HCT116 (cell line): Measurements from ENCODE around the gene SAMD4A. TPM values are rescaled to one million over a fixed set of nuclear protein-coding genes. Genes with fewer than 3 reads are reported as not detected.

ENCODE experiments used
- ATAC-seq: fragments of 200-7000 bp; cut with Tn5 transposase; 2 replicates; pipeline ENCODE4 v1.9.1; 2020; ENCODE audit warnings: mild to moderate bottlenecking, moderate library complexity
- BruUV-seq: library from RNA; stranded (reverse); fragments of 400-500 nt; replicated peaks from 2 replicates; lab custom pipeline; 2021; lab: Mats Ljungman, UMichigan
- CTCF ChIA-PET: fragments of 300-600 bp; sonication (Branson Sonifier 250); formaldehyde crosslinking; loops from one replicate; lab custom pipeline; 2021; ENCODE audit warnings: antibody characterized with exemption; lab: Charles Lee
- POLR2A ChIA-PET: fragments of 300-600, 350-600 bp; sonication (Branson Sonifier 250); formaldehyde crosslinking; loops from one replicate; lab custom pipeline; 2021; ENCODE audit warnings: antibody characterized with exemption; lab: Charles Lee
- RAD21 ChIA-PET, 2 experiments: fragments of 300-600 bp; sonication (Branson Sonifier 250); formaldehyde crosslinking; loops; one replicate each; lab custom pipeline; 2023; ENCODE audit warnings: low total read pairs in 2 of 2; ENCODE audit not compliant: uncharacterized antibody in 2 of 2, unreplicated experiment in 2 of 2, low non-redundant PET in 1 of 2; lab: Charles Lee
- DNase-seq: peaks from one replicate; pipeline ENCODE4 v3.0.0-alpha.2; 2010; ENCODE audit warnings: low read depth, low spot score
- H2AFZ ChIP-seq: fragments of 200-600 bp; shearing (Covaris generic), sonication (generic); 2 replicates; pipeline ENCODE4 v1.6.1; 2017; ENCODE audit warnings: low read depth, mixed run types, mixed read lengths, antibody characterized with exemption, low read length; ENCODE audit not compliant: poor library complexity, severe bottlenecking
- H3K27ac ChIP-seq: 2 replicates; pipeline ENCODE4 v1.5.1; 2012; ENCODE audit warnings: low read depth, low read length
- H3K27me3 ChIP-seq: fragments of 200-600 bp; sonication (generic); 2 replicates; pipeline ENCODE4 v1.6.1; 2016; ENCODE audit warnings: mixed run types, low read length, mixed read lengths; ENCODE audit not compliant: insufficient read depth
- H3K36me3 ChIP-seq, 2 experiments: fragments of 200-500 bp in 1 of 2; fragments of 200-600 bp in 1 of 2; sonication (Bioruptor generic) in 1 of 2; sonication (generic) in 1 of 2; 2 replicates each; pipeline versions ENCODE4 v1.5.1 to v1.6.1; 2014 to 2016; ENCODE audit warnings: low read length in 2 of 2, inconsistent platforms in 1 of 2, mixed read lengths in 1 of 2, mixed run types in 1 of 2; ENCODE audit not compliant: insufficient read depth in 2 of 2, control insufficient read depth in 1 of 2
- H3K4me1 ChIP-seq, 2 experiments: fragments of 200-600 bp in 1 of 2; sonication (generic) in 1 of 2; 2 replicates each; pipeline versions ENCODE4 v1.5.1 to v1.6.1; 2012 to 2017; ENCODE audit warnings: low read length in 2 of 2, inconsistent platforms in 1 of 2, mild to moderate bottlenecking in 1 of 2, mixed read lengths in 1 of 2, mixed run types in 1 of 2, moderate library complexity in 1 of 2; ENCODE audit not compliant: insufficient read depth in 2 of 2, control insufficient read depth in 1 of 2
- H3K4me2 ChIP-seq: fragments of 200-600 bp; sonication (generic); 2 replicates; pipeline ENCODE4 v1.6.1; 2017; ENCODE audit warnings: mixed run types, low read length, mixed read lengths
- H3K4me3 ChIP-seq, 2 experiments: fragments of 200-600 bp in 1 of 2; sonication (generic) in 1 of 2; replicated peaks in 1 of 2; 2 replicates each; pipeline ENCODE4 v1.5.1; 2011 to 2016; ENCODE audit warnings: low read length in 2 of 2, control low read depth in 1 of 2, low read depth in 1 of 2, mild to moderate bottlenecking in 1 of 2, mixed read lengths in 1 of 2, mixed run types in 1 of 2
- H3K79me2 ChIP-seq: fragments of 200-600 bp; sonication (generic); 2 replicates; pipeline ENCODE4 v1.6.1; 2017; ENCODE audit warnings: mild to moderate bottlenecking, mixed run types, low read length, moderate library complexity, mixed read lengths; ENCODE audit not compliant: insufficient read depth
- H3K9ac ChIP-seq: fragments of 200-600 bp; sonication (generic); 2 replicates; pipeline ENCODE4 v1.6.1; 2016; ENCODE audit warnings: low read length, mixed read lengths
- H3K9me2 ChIP-seq: fragments of 200-600 bp; sonication (generic), shearing (Covaris generic); 2 replicates; pipeline ENCODE4 v1.6.1; 2017; ENCODE audit warnings: mixed run types, mild to moderate bottlenecking, moderate library complexity; ENCODE audit not compliant: insufficient read depth
- H3K9me3 ChIP-seq, 2 experiments: fragments of 200-500 bp in 1 of 2; fragments of 200-600 bp in 1 of 2; sonication (Bioruptor generic) in 1 of 2; sonication (generic) in 1 of 2; 2 replicates each; pipeline ENCODE4 v1.6.1; 2014 to 2017; ENCODE audit warnings: low read length in 2 of 2, mixed read lengths in 2 of 2, inconsistent platforms in 1 of 2, low read depth in 1 of 2, mild to moderate bottlenecking in 1 of 2, mixed run types in 1 of 2, moderate library complexity in 1 of 2; ENCODE audit not compliant: control insufficient read depth in 1 of 2, insufficient read depth in 1 of 2
- H4K20me1 ChIP-seq: fragments of 200-600 bp; sonication (generic), shearing (Covaris generic); 2 replicates; pipeline ENCODE4 v1.6.1; 2017; ENCODE audit warnings: mixed run types, mild to moderate bottlenecking, moderate library complexity; ENCODE audit not compliant: insufficient read depth
- ATF3 ChIP-seq: IDR thresholded peaks from 2 replicates; pipeline ENCODE4 v1.6.1; 2012
- EGR1 ChIP-seq: IDR thresholded peaks from 2 replicates; pipeline ENCODE4 v1.6.1; 2012; ENCODE audit warnings: low read depth
- EZH2 ChIP-seq: fragments of 200-600 bp; sonication (generic); IDR thresholded peaks from 2 replicates; pipeline ENCODE4 v1.6.1; 2017; ENCODE audit warnings: antibody characterized with exemption, mixed run types
- RAD21 ChIP-seq: IDR thresholded peaks from 2 replicates; pipeline ENCODE4 v1.6.1; 2012; ENCODE audit warnings: low read depth, mild to moderate bottlenecking
- SIN3A ChIP-seq: IDR thresholded peaks from 2 replicates; pipeline ENCODE4 v1.6.1; 2012; ENCODE audit warnings: low read depth
- SP1 ChIP-seq: IDR thresholded peaks from 2 replicates; pipeline ENCODE4 v1.6.1; 2012; ENCODE audit warnings: low read depth
- YY1 ChIP-seq: IDR thresholded peaks from 2 replicates; pipeline ENCODE4 v1.6.1; 2011; ENCODE audit warnings: low read length, low read depth, moderate library complexity, mild to moderate bottlenecking; ENCODE audit not compliant: insufficient replicate concordance; ENCODE audit errors: extremely low read depth
- ZFX ChIP-seq: fragments of 450-650 bp; IDR thresholded peaks from 2 replicates; pipeline ENCODE4 v1.6.1; 2017
- intact Hi-C: fragments of 100-400 bp; cut with micrococcal nuclease; formaldehyde crosslinking; loops from 2 replicates; pipeline ENCODE4 v1.10.0; 2022
- total RNA-seq: library from RNA; stranded (reverse); gene quantifications from one replicate; pipeline ENCODE4 v1.2.1, GENCODE V29; 2021; ENCODE audit not compliant: unreplicated experiment

The SAMD4A gene
- total RNA-seq, 1 experiment from 2014 or later, result 9.0 TPM

DNA sequence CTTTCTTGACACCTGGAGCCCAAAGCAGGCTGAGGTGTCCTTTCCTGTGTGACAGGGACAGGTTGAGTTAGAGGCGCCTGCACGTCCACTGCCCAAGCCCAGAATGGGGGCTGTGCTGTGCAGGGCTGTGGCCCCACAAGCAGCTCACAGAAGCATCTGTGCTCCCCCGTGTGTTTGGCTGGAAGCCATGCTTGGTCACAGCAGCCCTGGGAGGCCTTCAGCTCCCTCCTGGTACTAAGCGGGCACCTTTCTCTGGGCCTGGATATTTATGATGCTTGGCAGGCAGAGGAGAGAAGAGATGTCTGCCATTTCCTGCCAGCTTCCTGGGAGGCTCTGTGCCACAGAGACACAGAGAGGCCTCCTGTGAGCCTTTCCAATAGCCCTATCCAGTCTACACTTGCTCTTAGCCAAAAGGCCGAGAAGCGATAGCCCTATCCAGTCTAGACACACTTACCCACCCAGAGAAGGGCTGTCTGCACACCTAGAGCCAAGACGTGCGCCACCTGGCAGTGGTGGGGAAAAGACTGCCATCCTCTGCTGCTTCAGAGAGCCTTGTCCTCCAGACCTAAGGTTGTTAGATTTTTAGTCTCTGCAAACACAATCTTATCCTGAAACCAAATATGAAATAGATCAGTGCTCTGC lies 218.3 kb downstream of the SAMD4A start:
- no peaks in the 10 kb centered on the region for H3K79me2 ChIP-seq
- RAD21 ChIA-PET, result no interaction called here
- H3K4me3 ChIP-seq, result no peak overlapping the region
- ATAC-seq, result no peak
- H3K36me3 ChIP-seq, result no peaks in the 10 kb centered on the region
- H3K9me2 ChIP-seq, result no peaks in the 10 kb centered on the region
- TF ChIP-seq ATF3 (no peak), YY1 (no peak), ZFX (no peak), SP1 (no peak), RAD21 (no peak), EGR1 (no peak), EZH2 (no peak), SIN3A (no peak)
- TF ChIP-seq, all 23 proteins: peak for 0
- BruUV-seq, result no TSS peak
- ChIA-PET CTCF (interaction anchor here (1.7 kb wide), 1 partner anchor 11 kb away, joined by 6 read pairs; no protein-coding TSS in a partner anchor), POLR2A (no interaction called here)
- no peaks in the 10 kb centered on the region for H3K9me3 ChIP-seq
- no peaks in the 10 kb centered on the region for H4K20me1 ChIP-seq
- intact Hi-C loops, result no loop called here
- no peak overlapping the region for H2AFZ ChIP-seq
- H3K9ac ChIP-seq, result no peak overlapping the region
- H3K4me2 ChIP-seq, result no peak overlapping the region
- no peaks in the 10 kb centered on the region for H3K4me1 ChIP-seq
- no peaks in the 10 kb centered on the region for H3K27me3 ChIP-seq
- no peak overlapping the region for H3K27ac ChIP-seq
- no peak for DNase-seq
